ENCODE results near the gene CBX8. TPM values are rescaled to one million over a fixed set of nuclear protein-coding genes. Genes with fewer than 3 reads are reported as not detected.
A peak's percentile ranks its signal among the peaks of the same experiment; 100 is the strongest.

Gene CBX8
- polyA plus RNA-seq, 1 experiment: 0.37 TPM

- POLR2A ChIA-PET: no interaction called here
- peaks cover 6% of the 10 kb centered on the region for H3K27me3 ChIP-seq (ENCODE audit: control insufficient read depth, insufficient read depth, low read length)
Observed at GRCh38 chr17:79835470-79835899, 38.6 kb upstream of the CBX8 start.

DNA sequence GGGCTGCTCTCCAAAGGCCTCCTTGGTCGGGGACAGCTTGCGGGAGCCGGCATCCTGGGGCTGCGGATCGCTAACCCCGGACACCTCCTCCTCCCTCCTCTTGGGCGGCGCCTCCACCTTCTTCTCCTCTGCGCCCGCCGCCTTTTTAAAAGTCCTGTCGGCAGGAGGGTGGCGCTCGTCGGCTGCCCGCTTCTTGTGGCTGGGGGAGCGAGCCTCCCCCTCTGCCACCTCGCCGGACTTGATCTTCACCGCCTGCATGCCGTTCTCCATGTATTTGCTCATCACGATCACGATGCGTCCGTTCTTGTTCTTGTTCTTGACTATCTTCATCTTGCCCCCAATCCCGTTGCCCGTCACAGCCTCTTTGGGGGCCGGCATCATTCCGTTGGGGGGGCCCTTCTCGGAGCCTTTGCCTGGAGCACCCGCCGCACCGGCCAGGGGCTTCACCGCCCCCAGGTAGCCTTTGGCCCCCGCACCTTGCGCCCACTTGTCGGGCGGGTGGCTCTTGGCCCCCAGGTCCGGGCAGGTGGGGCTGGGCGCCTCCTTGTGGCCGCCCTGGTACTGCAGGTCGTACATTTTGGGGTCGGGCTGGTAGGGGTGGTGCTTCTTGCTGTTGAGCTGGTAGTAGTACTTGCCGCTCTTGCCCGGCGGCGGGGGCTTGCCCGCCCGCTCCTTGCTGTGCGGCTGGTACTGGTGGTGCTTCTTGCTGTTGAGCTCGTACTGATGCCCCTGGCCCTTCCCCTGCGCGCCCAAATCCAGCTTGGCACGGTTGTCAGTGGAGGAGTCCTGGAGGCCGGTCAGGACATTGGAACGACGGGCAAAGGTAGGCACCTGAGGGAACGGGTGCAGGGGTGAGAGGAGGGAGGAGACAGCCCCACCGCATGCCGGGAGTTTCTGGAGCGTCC lies 37.9 kb upstream of the CBX8 start:
- H3K4me3 ChIP-seq (ENCODE audit: low read depth, low read length): no peak overlapping the region
- H3K27me3 ChIP-seq (ENCODE audit: control insufficient read depth, insufficient read depth, low read length): peaks cover under 1% of the 10 kb centered on the region
- ChIA-PET POLR2A (no interaction called here), CTCF (interaction anchor here (0.6 to 1.3 kb wide), 8 partner anchors 9 to 89 kb away, joined by 3 to 5 read pairs (median 4); no protein-coding TSS in a partner anchor)
- H3K9me3 ChIP-seq (ENCODE audit: control insufficient read depth, insufficient read depth, low read length): peaks cover 6% of the 10 kb centered on the region; the same call in 1 of the 2 replicates
- no peak overlapping the region for H3K27ac ChIP-seq (ENCODE audit: low read depth, low read length)
- DNase-seq (ENCODE audit: low read depth, low spot score): no peak
- TF ChIP-seq, protein P1, sequence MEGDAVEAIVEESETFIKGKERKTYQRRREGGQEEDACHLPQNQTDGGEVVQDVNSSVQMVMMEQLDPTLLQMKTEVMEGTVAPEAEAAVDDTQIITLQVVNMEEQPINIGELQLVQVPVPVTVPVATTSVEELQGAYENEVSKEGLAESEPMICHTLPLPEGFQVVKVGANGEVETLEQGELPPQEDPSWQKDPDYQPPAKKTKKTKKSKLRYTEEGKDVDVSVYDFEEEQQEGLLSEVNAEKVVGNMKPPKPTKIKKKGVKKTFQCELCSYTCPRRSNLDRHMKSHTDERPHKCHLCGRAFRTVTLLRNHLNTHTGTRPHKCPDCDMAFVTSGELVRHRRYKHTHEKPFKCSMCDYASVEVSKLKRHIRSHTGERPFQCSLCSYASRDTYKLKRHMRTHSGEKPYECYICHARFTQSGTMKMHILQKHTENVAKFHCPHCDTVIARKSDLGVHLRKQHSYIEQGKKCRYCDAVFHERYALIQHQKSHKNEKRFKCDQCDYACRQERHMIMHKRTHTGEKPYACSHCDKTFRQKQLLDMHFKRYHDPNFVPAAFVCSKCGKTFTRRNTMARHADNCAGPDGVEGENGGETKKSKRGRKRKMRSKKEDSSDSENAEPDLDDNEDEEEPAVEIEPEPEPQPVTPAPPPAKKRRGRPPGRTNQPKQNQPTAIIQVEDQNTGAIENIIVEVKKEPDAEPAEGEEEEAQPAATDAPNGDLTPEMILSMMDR (IDR thresholded peaks at IDR 0.05; ENCODE audit: low read depth, low read length): peak; percentile 67

More at GRCh38 chr17:79835470-79835899, 38.6 kb upstream of the CBX8 start:
- no peak for DNase-seq (ENCODE audit: low read depth, low spot score)
- CTCF ChIA-PET: interaction anchor here (0.5 to 1.3 kb wide), 10 partner anchors 9 to 90 kb away, joined by 3 to 5 read pairs (median 3); no protein-coding TSS in a partner anchor
- no peak overlapping the region for H3K27ac ChIP-seq (ENCODE audit: low read depth, low read length)
- no peak overlapping the region for H3K4me3 ChIP-seq (ENCODE audit: low read depth, low read length)
- H3K9me3 ChIP-seq (ENCODE audit: control insufficient read depth, insufficient read depth, low read length): peaks cover 9% of the 10 kb centered on the region; the same call in 1 of the 2 replicates
- TF ChIP-seq, protein P1 (IDR thresholded peaks at IDR 0.05; ENCODE audit: low read depth, low read length): no peak

DNA sequence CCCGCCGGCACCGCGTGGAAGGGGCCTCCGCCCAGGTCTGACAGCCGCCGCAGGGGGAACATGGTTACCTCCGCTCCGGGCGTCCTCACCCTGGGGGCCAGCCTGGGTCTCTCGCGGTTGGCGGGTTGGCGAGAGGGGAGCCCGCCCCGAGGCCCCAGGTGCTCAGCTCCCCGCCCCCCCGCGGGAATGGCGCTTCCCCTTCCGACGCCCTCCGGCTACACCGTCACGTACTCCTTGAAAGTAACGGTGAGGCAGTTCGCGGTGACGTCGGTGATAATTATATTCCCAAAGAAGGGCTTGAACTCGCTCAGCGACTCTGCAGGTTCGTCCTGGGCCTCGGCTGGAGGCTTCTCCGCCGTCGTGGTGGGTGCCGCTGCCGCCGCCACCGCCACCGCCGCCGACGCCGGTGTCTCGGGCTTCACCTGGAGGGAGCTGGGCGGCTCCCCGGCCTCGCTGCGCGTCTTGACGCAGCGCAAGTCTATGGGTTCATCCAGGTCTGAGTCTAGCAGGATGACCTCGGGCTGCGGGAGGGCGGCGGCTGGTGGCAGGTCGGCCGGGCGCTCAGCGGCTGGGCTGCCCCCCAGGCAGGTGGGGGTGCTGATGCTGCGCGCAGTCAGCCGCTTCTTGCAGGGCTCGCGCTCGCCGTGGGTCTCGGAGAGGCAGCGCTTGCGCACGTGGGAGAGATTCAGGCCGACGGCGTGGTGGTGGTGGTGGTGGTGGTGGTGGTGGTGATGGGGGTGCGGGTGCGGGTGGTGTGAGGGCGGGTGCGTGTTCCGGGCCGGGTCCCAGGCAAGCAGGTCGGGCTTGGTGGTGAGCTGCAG lies 37.1 kb upstream of the CBX8 start:
- TF ChIP-seq, protein P1 (IDR thresholded peaks at IDR 0.05; ENCODE audit: low read depth, low read length): no peak
- POLR2A ChIA-PET: no interaction called here
- no peak for DNase-seq (ENCODE audit: low read depth, low spot score)
- CTCF ChIA-PET: interaction anchor here (0.7 to 1.3 kb wide), 2 partner anchors 22 to 88 kb away, joined by 4 read pairs; no protein-coding TSS in a partner anchor
- Histone ChIP-seq H3K27ac (ENCODE audit: low read depth, low read length) (no peak overlapping the region), H3K4me3 (ENCODE audit: low read depth, low read length) (no peak overlapping the region), H3K27me3 (ENCODE audit: control insufficient read depth, insufficient read depth, low read length) (no peaks in the 10 kb centered on the region), H3K9me3 (ENCODE audit: control insufficient read depth, insufficient read depth, low read length) (peaks cover 6% of the 10 kb centered on the region; the same call in 1 of the 2 replicates)

DNA sequence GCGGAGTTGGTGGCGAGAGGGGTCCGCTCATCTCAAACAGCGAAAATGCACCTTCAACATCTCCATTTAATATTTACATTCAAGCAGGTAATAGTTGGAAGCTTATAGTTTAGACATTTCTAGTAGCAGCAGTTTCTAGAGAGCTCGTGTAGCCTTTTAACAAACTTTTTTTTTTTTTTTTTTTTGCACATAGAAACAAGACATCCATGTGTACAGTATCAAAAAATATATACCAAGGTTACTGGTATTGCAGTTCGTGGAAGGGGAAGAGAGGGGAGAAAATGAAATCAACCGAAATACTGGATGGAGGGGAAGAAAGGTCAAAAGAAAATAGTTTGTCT lies 36.2 kb upstream of the CBX8 start:
- ChIA-PET POLR2A (no interaction called here), CTCF (interaction anchor here (0.7 kb wide), 1 partner anchor 21 kb away, joined by 4 read pairs; no protein-coding TSS in a partner anchor)
- Histone ChIP-seq H3K27ac (ENCODE audit: low read depth, low read length) (no peak overlapping the region), H3K4me3 (ENCODE audit: low read depth, low read length) (no peak overlapping the region), H3K27me3 (ENCODE audit: control insufficient read depth, insufficient read depth, low read length) (no peaks in the 10 kb centered on the region), H3K9me3 (ENCODE audit: control insufficient read depth, insufficient read depth, low read length) (peaks cover 6% of the 10 kb centered on the region; the same call in 1 of the 2 replicates)
- TF ChIP-seq, protein P1 (IDR thresholded peaks at IDR 0.05; ENCODE audit: low read depth, low read length): no peak
- DNase-seq (ENCODE audit: low read depth, low spot score): no peak
